ENCODE data around the gene PXT1.
A peak's percentile ranks its signal among the peaks of the same experiment; 100 is the strongest.
"Not testable (repeated sequence)": the region's sequence is repeated elsewhere in the genome, so short reads cannot be mapped to it uniquely, and the experiment has no call there.

Gene PXT1

GRCh38 chr6:36484736-36485135, 42.1 kb upstream of the PXT1 start:
- no peak overlapping the region for H3K27ac ChIP-seq (replicated peaks)
- DNase-seq (ENCODE audit: low read depth in 1 of 2, low spot score in 1 of 2) = peak in 1 of 2 experiments; percentile 36
- H3K27me3 ChIP-seq (ENCODE audit: insufficient read depth, poor library complexity, severe bottlenecking) = no peaks in the 10 kb centered on the region
- no peak overlapping the region for H3K4me3 ChIP-seq (replicated peaks; ENCODE audit: insufficient read depth, low read length)
- no peak for TF ChIP-seq REST (IDR thresholded peaks at IDR 0.05; ENCODE audit: insufficient replicate concordance, low read depth)
- TF ChIP-seq SPI1 (IDR thresholded peaks at IDR 0.05; ENCODE audit: borderline replicate concordance, low read depth) = no peak
- no peak for TF ChIP-seq CTCF (IDR thresholded peaks at IDR 0.05; ENCODE audit: insufficient read depth, low read length)
- no peak for TF ChIP-seq POLR2AphosphoS5 (IDR thresholded peaks at IDR 0.05; ENCODE audit: low read depth)
- TF ChIP-seq GABPA (IDR thresholded peaks at IDR 0.05; ENCODE audit: low read depth) = no peak

- not testable (repeated sequence) for H3K4me3 ChIP-seq (replicated peaks; ENCODE audit: insufficient read depth, low read length); DNase-seq (ENCODE audit: low read depth in 1 of 2, low spot score in 1 of 2); H3K27ac ChIP-seq (replicated peaks); H3K27me3 ChIP-seq (ENCODE audit: insufficient read depth, poor library complexity, severe bottlenecking)
These were observed 40.7 kb upstream of the PXT1 start for GRCh38 chr6:36483326-36483725.

GRCh38 chr6:36479256-36479655, 36.6 kb upstream of the PXT1 start:
- no peak for TF ChIP-seq POLR2AphosphoS5 (IDR thresholded peaks at IDR 0.05; ENCODE audit: low read depth)
- TF ChIP-seq REST (IDR thresholded peaks at IDR 0.05; ENCODE audit: insufficient replicate concordance, low read depth) = no peak
- TF ChIP-seq CTCF (IDR thresholded peaks at IDR 0.05; ENCODE audit: insufficient read depth, low read length) = no peak
- no peak for DNase-seq (ENCODE audit: low read depth in 1 of 2, low spot score in 1 of 2)
- Histone ChIP-seq H3K4me3 (replicated peaks; ENCODE audit: insufficient read depth, low read length) (no peak overlapping the region), H3K27me3 (ENCODE audit: insufficient read depth, poor library complexity, severe bottlenecking) (no peaks in the 10 kb centered on the region), H3K27ac (replicated peaks) (no peak overlapping the region)

GRCh38 chr6:36478051-36478526, 35.4 kb upstream of the PXT1 start:
- Histone ChIP-seq H3K27ac (replicated peaks) (peak overlapping the region; percentile 39), H3K4me3 (replicated peaks; ENCODE audit: insufficient read depth, low read length) (no peak overlapping the region), H3K27me3 (ENCODE audit: insufficient read depth, poor library complexity, severe bottlenecking) (no peaks in the 10 kb centered on the region)
- TF ChIP-seq POLR2AphosphoS5 (IDR thresholded peaks at IDR 0.05; ENCODE audit: low read depth) (peak; percentile 28; the same call in 1 of the 2 replicates), CTCF (IDR thresholded peaks at IDR 0.05; ENCODE audit: insufficient read depth, low read length) (no peak), SPI1 (IDR thresholded peaks at IDR 0.05; ENCODE audit: borderline replicate concordance, low read depth) (peak; percentile 63; the same call in 1 of the 2 replicates)
- peak in 1 of 2 experiments; percentile 60 for DNase-seq (ENCODE audit: low read depth in 1 of 2, low spot score in 1 of 2)
